Mucosa of descending colon (tissue), 3 donors: Measurements from ENCODE around the gene TAX1BP3. TPM values are rescaled to one million over a fixed set of nuclear protein-coding genes. Genes with fewer than 3 reads are reported as not detected.
A peak's percentile ranks its signal among the peaks of the same experiment; 100 is the strongest.

Source experiments
- ATAC-seq: fragments of 200-7000 bp; cut with Tn5 transposase; one replicate; pipeline ENCODE4 v1.9.1; 2020; ENCODE audit warnings: mild to moderate bottlenecking, moderate library complexity
- DNase-seq, 3 donors: peaks; one replicate each; pipeline ENCODE4 v3.0.0-alpha.2; 2020
- H3K36me3 ChIP-seq: fragments of 200-600 bp; one replicate; pipeline ENCODE4 v1.8.0; 2021; ENCODE audit warnings: low read depth, mild to moderate bottlenecking
- H3K4me1 ChIP-seq: fragments of 200-600 bp; one replicate; pipeline ENCODE4 v1.8.0; 2021; ENCODE audit warnings: low read depth, mild to moderate bottlenecking
- H3K4me3 ChIP-seq: fragments of 200-600 bp; one replicate; pipeline ENCODE4 v1.8.0; 2021; ENCODE audit warnings: mild to moderate bottlenecking
- H3K9me3 ChIP-seq: fragments of 200-600 bp; one replicate; pipeline ENCODE4 v1.8.0; 2021; ENCODE audit warnings: mild to moderate bottlenecking
- intact Hi-C, 2 donors: fragments of 100-400 bp; cut with DNase I in 1 of 2; cut with micrococcal nuclease in 1 of 2; formaldehyde crosslinking; loops; one replicate each; pipeline versions ENCODE4 v1.11.0 to v1.11.1; 2022; cut with DNase I, micrococcal nuclease
- total RNA-seq, 3 donors: library from RNA; stranded (reverse); fragmentation: NEBNext Ultra II Directional in 2 of 3; extraction: Animal tissue kit (Norgen Biotek cat#: 25700) in 2 of 3; gene quantifications; one replicate each; pipeline versions ENCODE4 v1.2.1 to v1.2.4, GENCODE V29; 2021 to 2023
- TF ChIP-seq, protein P1 (sequence below): fragments of 200-600 bp; IDR thresholded peaks from one replicate; pipeline ENCODE4 v1.8.0; 2022; ENCODE audit warnings: antibody characterized with exemption, mild to moderate bottlenecking
- donor health status: DM: no; HTN: no; CAD: no; lungs with moderate emphysema.
- donor health status: DM: no; HTN: no; CAD: no.
- donor health status: DM: no; HTN: yes; CAD: no.

The TAX1BP3 gene
- total RNA-seq, 3 donors from 2014 or later: 162 to 297 (median 197) TPM

- intact Hi-C loops: no loop called here
- TF ChIP-seq, protein P1, sequence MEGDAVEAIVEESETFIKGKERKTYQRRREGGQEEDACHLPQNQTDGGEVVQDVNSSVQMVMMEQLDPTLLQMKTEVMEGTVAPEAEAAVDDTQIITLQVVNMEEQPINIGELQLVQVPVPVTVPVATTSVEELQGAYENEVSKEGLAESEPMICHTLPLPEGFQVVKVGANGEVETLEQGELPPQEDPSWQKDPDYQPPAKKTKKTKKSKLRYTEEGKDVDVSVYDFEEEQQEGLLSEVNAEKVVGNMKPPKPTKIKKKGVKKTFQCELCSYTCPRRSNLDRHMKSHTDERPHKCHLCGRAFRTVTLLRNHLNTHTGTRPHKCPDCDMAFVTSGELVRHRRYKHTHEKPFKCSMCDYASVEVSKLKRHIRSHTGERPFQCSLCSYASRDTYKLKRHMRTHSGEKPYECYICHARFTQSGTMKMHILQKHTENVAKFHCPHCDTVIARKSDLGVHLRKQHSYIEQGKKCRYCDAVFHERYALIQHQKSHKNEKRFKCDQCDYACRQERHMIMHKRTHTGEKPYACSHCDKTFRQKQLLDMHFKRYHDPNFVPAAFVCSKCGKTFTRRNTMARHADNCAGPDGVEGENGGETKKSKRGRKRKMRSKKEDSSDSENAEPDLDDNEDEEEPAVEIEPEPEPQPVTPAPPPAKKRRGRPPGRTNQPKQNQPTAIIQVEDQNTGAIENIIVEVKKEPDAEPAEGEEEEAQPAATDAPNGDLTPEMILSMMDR: no peak
- Histone ChIP-seq H3K36me3 (no peaks in the 10 kb centered on the region), H3K9me3 (peaks cover 6% of the 10 kb centered on the region), H3K4me3 (no peak overlapping the region), H3K4me1 (peaks cover 8% of the 10 kb centered on the region)
- ATAC-seq (peak; percentile 28), DNase-seq (peak in 1 of 3 donors; percentile 58)
Measured at GRCh38 chr17:3695129-3695722, 26.8 kb upstream of the TAX1BP3 start.

- TF ChIP-seq, protein P1: no peak
- H3K4me3 ChIP-seq: no peak overlapping the region
- H3K36me3 ChIP-seq: no peaks in the 10 kb centered on the region
- H3K4me1 ChIP-seq: peaks cover 8% of the 10 kb centered on the region
- ATAC-seq (peak; percentile 6), DNase-seq (peak in 1 of 3 donors; percentile 48)
- H3K9me3 ChIP-seq: peaks cover 6% of the 10 kb centered on the region
- intact Hi-C loops: no loop called here
Measured at GRCh38 chr17:3693829-3694231, 25.5 kb upstream of the TAX1BP3 start.

DNA sequence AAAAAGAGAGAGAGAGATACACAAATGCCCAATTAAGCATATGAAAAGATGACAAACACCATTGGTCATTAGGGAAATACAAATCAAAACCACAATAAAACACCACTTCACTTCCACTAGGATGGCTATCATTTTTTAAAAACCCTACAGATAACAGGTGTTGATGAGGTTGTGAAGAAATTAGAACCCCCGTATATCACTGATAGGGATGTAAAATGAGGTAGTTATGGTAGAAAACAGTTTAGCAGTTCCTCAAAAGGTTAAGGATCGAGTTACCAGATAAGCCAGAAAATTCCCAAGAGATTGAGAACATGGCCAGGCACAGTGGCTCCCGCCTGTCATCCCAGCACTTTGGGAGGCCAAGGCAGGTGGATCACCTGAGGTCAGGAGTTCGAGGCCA, 24.8 kb upstream of the TAX1BP3 start:
- intact Hi-C loops: no loop called here
- Histone ChIP-seq H3K36me3 (no peaks in the 10 kb centered on the region), H3K4me3 (no peak overlapping the region), H3K9me3 (peaks cover 3% of the 10 kb centered on the region), H3K4me1 (peaks cover 8% of the 10 kb centered on the region)
- DNase-seq: peak in 1 of 3 donors; percentile 8
- ATAC-seq: no peak
- TF ChIP-seq, protein P1: no peak

GRCh38 chr17:3692346-3692745, 24.0 kb upstream of the TAX1BP3 start:
- DNase-seq: peak in 1 of 3 donors; percentile 17
- H3K36me3 ChIP-seq: no peaks in the 10 kb centered on the region
- intact Hi-C loops: no loop called here
- peaks cover 8% of the 10 kb centered on the region for H3K4me1 ChIP-seq
- H3K4me3 ChIP-seq: no peak overlapping the region
- no peak for ATAC-seq
- no peaks in the 10 kb centered on the region for H3K9me3 ChIP-seq
- TF ChIP-seq, protein P1: no peak

GRCh38 chr17:3691617-3692067, 23.3 kb upstream of the TAX1BP3 start:
- H3K36me3 ChIP-seq: no peaks in the 10 kb centered on the region
- DNase-seq (peak in 1 of 3 donors; percentile 49), ATAC-seq (no peak)
- intact Hi-C loops: no loop called here
- peaks cover 8% of the 10 kb centered on the region for H3K4me1 ChIP-seq
- H3K4me3 ChIP-seq: no peak overlapping the region
- TF ChIP-seq, protein P1: no peak
- H3K9me3 ChIP-seq: no peaks in the 10 kb centered on the region
